GM21381 (cell line): Measurements from ENCODE around the gene TMEM47.

Experiments
- ATAC-seq: cut with Tn5 transposase; IDR thresholded peaks from one replicate; pipeline ENCODE4 v1.9.1; 2021; ENCODE audit warnings: mild to moderate bottlenecking, moderate library complexity; ENCODE audit not compliant: unreplicated experiment

Gene TMEM47

GRCh38 chrX:34656842-34657725 lies at the start of gene TMEM47:
Gene TMEM47, minus strand, starts transcription at chrX:34657285. Its CDS starts 256 bp downstream, at chrX:34657029.
- ATAC-seq, result no peak

GRCh38 chrX:34687095-34687494 lies 30.0 kb upstream of the TMEM47 start:
- no peak for ATAC-seq

DNA sequence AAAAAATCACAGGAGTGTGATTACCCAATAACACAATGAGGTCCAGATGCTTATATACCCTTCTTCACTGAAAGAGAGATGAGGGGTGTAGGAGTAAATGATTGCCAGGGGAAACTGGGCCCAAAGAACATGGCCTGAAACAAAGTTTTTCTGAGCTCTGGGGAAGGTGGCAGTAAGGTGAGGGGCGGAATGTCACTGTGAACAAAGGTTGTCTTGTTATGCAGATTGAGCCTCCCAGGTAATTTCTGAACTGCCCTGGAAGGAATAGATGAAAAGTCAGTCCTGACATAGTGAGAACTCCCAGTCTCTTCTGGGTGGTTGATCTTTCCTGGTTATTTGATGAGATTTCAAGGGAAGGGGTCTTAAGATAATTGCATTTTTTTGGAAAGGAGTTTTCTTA lies 2.5 kb upstream of the TMEM47 start:
- no peak for ATAC-seq

DNA sequence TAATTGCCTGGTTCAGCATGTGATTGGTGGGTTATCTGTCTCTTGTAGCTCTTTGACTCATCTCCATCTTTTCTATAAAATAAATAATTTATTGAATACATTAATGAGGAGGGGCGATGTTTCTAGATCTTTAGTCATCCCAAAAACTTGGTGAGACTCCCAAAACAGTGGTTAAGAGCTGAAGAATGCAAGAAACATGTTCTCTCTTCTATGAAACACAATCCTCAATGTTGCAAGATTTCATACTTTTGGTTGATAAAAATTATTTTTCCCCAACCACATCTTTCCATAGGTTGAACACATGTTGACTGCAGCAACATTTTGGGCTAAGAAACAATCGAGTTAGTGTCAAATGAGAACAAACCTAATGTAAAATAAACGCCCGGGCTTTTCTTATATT lies 1.2 kb upstream of the TMEM47 start:
- no peak for ATAC-seq

DNA sequence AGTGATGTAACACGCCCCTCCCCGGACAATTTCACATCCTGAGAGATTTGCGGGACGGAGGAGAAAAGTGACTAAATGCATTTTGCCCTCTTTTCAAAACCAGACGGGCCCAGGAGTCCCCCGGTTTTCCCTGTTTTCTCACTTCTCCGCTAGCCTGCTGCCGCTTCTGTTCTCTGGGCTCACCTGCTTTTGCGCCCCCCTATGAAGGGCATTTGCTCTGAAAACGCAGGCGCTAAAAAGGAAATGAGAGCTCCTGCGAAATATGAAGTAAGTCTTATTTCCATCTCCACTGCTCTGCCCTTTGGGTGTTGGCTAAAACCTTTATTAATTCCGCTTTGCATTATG lies 613 bp upstream of the TMEM47 start:
- no peak for ATAC-seq

DNA sequence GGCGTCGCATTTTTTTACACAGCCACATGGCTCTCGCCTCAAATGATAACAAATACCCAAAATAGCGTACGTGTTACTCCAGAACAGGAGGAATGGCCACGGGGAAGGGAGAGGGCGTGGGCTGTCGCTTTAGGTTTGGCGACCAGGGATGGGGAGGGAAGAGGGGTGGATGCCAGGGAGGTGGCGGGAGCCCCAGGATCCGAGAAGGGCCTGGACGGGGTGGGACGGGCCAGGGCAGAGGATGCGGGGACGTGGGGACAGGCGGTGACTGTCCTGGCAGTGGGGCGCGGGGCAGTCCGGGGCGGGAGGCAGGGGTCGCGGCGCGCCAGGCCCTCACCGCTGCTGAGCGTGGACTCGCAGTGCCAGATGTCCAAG lies 631 bp downstream of the TMEM47 start:
- ATAC-seq, result no peak

DNA sequence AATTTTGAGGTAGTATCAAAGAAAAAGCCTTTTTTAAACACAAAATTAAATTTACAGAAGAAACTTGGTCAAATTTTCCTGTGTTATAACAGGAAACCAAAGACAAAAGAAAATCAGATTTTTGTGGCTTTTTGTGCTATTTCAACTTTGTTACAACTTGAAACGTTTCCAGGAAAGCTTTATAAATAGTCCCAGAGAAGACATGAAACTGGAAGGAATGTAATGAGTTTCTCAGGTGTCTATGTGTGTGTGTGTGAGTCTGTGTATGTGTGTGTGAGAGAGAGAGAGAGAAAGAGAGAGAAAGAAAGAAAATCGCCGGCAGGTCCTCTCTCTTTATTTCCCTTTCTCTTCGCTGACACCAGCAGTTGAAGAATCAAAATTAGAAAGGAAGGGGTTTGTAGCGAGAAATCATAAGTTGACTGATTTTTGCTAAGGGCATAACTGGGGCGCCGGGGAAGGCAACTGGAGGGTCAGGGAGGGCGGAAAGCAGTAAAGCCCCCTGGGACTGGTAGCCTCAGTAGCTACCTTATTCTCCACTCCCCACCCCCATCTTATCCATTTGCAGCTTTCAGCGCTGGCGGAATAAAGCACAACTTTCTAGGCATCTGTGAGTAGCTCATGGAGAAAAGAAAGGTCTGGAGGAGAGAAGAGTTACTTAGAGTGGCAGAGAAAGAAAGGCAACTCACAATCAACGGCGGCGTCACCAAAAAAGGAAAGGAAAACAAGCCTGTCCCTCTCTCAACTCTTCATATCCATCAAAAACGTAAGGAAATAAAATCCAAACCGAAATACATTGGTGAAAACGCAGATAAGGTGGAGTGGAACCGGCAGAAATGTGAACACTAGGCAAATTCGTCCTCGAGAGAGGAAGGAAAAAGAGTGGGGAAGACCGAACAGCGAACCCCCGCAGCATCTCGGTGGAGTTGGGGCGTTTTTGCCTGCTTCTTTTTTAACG lies 1.3 kb downstream of the TMEM47 start:
- ATAC-seq, result no peak

DNA sequence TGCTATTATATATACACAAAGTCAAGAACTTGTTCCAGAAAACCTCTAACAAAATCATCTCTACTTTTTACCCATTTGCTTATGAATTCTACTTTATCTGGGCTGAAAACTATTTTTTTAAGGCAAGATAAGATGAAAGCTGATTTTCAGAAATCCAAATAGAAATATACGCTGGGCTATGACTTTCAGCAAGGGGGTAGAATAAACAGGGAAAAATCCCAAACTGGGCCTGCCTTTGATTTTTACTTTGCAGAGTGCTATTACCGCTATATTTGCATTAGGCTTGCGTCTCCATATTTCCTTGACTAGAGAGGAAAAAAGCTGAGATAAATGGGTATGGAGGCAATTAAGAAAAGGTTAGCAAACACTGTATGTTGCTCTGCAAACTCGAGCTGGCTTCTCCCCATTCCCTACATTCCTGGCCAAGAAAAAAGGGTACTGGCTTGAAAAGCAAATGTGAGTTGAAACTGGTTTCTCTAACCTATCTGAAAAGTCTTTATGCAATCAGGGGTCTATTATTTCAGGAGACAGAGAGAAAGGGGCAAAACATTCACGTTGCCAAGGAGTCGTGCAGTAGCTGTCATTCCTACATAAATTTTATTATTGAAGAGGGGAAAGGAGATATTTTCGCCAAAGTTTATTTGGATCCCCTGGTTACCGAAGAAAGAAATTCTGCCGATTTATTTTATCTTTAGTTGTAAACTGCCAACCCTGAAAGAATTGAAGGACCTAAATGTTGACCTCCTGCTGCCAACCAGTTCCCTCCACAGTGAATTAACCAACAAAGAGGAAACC lies 2.2 kb downstream of the TMEM47 start:
- no peak for ATAC-seq

GRCh38 chrX:34653811-34654210 lies 3.3 kb downstream of the TMEM47 start:
- no peak for ATAC-seq

- ATAC-seq, result no peak
Measured at GRCh38 chrX:34642849-34643248, 14.2 kb downstream of the TMEM47 start.

- no peak for ATAC-seq
Measured at GRCh38 chrX:34638116-34638515, 19.0 kb downstream of the TMEM47 start.

DNA sequence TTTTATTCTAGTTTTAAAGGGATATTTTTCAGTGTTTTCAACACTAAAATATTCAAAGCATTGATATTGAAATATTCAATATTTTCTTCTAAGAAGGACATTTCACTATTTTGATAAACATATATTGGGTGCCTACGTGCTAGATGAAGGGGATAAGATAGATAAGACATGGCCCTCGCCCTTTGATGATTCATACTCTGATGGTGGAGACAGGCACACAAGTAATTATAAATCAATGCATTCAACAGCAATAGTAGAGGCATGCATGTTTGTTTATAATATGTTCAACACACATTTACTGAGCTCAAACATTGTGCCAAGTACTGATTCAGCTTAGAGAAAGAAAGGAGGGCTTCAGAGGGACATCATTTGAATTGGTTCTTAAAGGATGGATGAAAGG lies 22.7 kb downstream of the TMEM47 start:
- no peak for ATAC-seq

DNA sequence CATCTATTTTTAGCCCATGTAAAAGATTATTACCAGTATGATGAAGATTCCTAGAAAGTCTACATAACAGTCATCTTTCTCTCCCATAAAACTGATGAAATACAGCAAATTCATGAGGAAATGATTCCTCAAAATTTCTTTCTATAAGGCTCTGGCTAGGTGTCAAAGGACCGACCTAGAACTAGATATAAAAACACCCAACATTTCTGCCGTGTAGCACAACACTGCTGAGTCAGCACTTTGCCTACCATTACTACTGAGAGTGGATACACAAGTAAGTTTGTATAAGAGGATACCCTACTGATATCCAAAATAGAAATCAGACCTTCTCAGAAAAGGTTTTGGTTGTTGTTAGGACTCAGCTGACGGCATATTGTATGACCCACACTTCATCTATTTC lies 24.7 kb downstream of the TMEM47 start:
- no peak for ATAC-seq

DNA sequence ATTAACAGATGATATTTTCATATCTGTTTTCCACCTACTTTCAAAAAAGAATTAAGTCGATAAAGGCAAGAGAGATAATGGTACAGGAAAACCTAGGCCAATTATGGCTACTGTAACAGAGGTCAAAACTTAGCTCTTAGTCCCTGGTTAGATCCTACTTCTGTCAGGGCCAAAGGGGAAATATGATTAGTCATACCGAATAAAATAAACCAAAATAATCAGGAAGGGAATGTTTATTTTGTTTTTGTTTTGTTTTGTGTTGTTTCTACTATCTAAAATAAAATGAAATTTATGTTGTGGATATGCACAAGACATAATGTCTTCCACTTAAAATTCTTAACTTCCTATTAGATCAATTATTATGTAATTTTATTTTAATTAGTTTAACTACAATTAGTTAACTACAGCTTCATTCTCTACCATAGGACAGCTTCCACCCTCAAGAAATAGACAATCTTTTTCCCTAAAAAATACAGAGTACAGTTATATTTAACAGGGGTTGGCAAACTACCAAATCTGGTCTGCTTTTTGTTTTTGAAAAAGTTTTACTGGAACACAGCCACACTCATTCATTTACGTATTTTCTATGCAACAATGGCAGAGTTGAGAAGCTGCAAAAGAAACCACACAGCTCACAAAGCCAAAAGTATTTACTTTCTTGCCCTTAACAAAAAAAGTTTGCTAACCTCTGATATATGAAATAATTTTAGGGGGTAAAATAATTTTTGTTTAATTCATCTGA lies 25.4 kb downstream of the TMEM47 start:
- no peak for ATAC-seq

DNA sequence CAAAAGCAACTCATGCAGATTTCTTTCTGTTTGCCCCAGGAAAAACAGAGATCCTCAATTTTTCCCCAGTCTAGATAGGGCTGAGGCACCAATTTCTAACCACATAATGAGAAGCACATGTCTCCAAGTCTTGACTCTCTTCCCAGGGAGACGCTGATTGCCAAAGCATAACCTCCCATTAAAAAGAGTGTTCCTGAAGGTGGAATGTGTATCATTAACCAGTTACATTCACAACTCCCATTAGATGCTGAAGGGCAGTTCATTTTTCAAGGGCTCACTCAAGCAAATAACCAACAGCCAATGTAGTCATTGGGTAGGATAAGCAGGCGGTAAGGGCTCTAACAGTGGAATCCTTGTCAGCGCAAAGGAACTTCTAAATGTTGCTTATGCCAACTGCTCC lies 27.5 kb downstream of the TMEM47 start:
- ATAC-seq, result no peak

DNA sequence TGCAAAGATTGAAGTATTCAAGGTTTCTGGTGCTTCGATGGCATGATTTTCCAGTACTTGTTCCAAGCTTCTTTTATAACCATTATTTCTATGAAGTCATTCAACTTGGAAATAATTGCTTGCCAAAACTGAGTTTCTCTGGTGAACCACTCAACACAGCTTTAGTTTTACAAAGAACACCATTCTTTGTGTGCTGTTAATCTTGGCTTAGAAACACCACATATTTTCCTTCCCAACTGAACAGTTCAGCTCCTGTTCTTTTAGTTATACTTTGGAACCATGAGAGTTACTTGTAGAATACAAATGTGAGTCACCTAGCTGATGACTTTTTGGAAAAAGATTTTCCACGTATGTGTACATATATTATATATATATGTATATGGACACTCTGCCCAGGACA lies 32.7 kb downstream of the TMEM47 start:
- ATAC-seq, result no peak

DNA sequence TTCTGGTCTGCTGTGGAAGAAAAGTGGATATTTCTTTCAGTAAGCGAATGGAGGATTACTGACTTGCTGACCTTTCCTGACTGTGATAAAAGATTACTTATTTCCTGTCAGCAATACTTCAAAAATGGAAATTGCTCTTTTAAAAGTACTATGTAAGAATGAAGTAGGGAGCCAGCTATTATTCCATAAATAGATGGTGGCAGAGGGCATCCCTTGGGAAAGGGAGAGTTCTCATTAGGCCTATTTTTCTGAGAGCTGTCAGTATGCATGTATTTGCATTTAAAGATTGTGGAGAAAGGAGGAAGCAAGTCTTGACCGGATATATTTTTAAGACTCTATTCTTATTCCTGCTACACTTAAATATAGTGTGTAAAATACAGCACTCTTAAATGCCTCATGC lies 37.2 kb downstream of the TMEM47 start:
- ATAC-seq, result no peak

- ATAC-seq, result no peak
Measured at GRCh38 chrX:34612036-34612435, 45.0 kb downstream of the TMEM47 start.

DNA sequence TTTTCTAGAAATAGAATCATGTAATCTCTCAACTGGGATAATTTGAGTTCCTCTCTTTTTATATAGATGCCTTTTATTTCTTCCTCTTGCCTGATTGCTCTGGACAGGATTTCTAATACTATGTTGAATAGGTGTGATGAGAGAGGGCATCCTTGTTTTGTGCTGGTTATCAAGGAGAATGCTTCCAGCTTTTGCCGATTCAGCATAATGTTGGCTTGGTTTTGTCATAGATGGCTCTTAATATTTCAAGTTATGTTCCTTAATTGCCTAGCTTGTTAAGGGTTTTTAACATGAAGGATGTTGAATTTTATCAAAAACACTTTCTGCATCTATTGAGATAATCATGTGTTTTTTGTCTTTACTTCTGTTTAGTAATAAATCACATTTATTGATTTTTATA lies 58.7 kb downstream of the TMEM47 start:
- no peak for ATAC-seq

- no peak for ATAC-seq
Measured at GRCh38 chrX:34586936-34587335, 70.1 kb downstream of the TMEM47 start.
